Upper lobe of left lung (tissue), 4 donors: ENCODE measurements around the gene ZFYVE9.

Source experiments
- CTCF ChIP-seq, 6 experiments: fragments of 450-650 bp in 4 of 6; fragments of 200-600 bp in 2 of 6; sonication (generic) in 2 of 6; IDR thresholded peaks; one replicate each; pipeline ENCODE4 v1.5.1; 2016 to 2019; ENCODE audit warnings: antibody characterized with exemption in 6 of 6
- EP300 ChIP-seq, 4 donors: sonication (generic); formaldehyde crosslinking; IDR thresholded peaks; one replicate each; pipeline ENCODE4 v1.5.1; 2017; ENCODE audit warnings: antibody characterized with exemption in 4 of 4, control low read depth in 2 of 4
- POLR2AphosphoS5 ChIP-seq, 2 donors: sonication (generic); formaldehyde crosslinking; IDR thresholded peaks; one replicate each; pipeline ENCODE4 v1.5.1; 2017; ENCODE audit warnings: antibody characterized with exemption in 2 of 2

GRCh38 chr1:52238474-52238873, 96.6 kb downstream of the ZFYVE9 start:
- TF ChIP-seq CTCF (IDR thresholded peaks at IDR 0.05) (no peak), EP300 (IDR thresholded peaks at IDR 0.05) (no peak), POLR2AphosphoS5 (IDR thresholded peaks at IDR 0.05) (no peak)
